ENCODE data around the gene C17orf113. TPM values are rescaled to one million over a fixed set of nuclear protein-coding genes. Genes with fewer than 3 reads are reported as not detected.
"Not testable (repeated sequence)": the region's sequence is repeated elsewhere in the genome, so short reads cannot be mapped to it uniquely, and the experiment has no call there.

The C17orf113 gene
- total RNA-seq, 1 experiment from 2014 or later: 0.18 TPM

- Histone ChIP-seq H3K36me3 (peaks cover 45% of the 10 kb centered on the region), H3K27me3 (replicated peaks) (no peaks in the 10 kb centered on the region), H3K27ac (peak overlapping the region; percentile 59; the same call in 1 of the 2 replicates), H3K9me3 (replicated peaks) (no peaks in the 10 kb centered on the region), H3K4me3 (no peak overlapping the region), H3K4me1 (replicated peaks) (peaks cover 29% of the 10 kb centered on the region)
- DNase-seq (ENCODE audit: low read depth in 1 of 2, low spot score in 2 of 2): no peak
These were observed 25.2 kb downstream of the C17orf113 start for GRCh38 chr17:42025191-42025579.

- DNase-seq (ENCODE audit: low read depth in 1 of 2, low spot score in 2 of 2): no peak
- no peaks in the 10 kb centered on the region for H3K27me3 ChIP-seq (replicated peaks)
- H3K4me3 ChIP-seq: no peak overlapping the region
- no peaks in the 10 kb centered on the region for H3K9me3 ChIP-seq (replicated peaks)
- peak overlapping the region; percentile 59 for H3K27ac ChIP-seq
- peaks cover 32% of the 10 kb centered on the region for H3K4me1 ChIP-seq (replicated peaks)
- H3K36me3 ChIP-seq: peaks cover 45% of the 10 kb centered on the region
These were observed 26.7 kb downstream of the C17orf113 start for GRCh38 chr17:42023524-42024349.

- Histone ChIP-seq H3K36me3 (peaks cover 48% of the 10 kb centered on the region), H3K4me3 (peak overlapping the region; percentile 66), H3K4me1 (replicated peaks) (peaks cover 40% of the 10 kb centered on the region)
- DNase-seq (ENCODE audit: low read depth in 1 of 2, low spot score in 2 of 2); H3K27ac ChIP-seq; H3K27me3 ChIP-seq (replicated peaks); H3K9me3 ChIP-seq (replicated peaks): not testable (repeated sequence)
These were observed 29.6 kb downstream of the C17orf113 start for GRCh38 chr17:42020845-42021244.

- H3K36me3 ChIP-seq: peaks cover 46% of the 10 kb centered on the region
- H3K9me3 ChIP-seq (replicated peaks): no peaks in the 10 kb centered on the region
- DNase-seq (ENCODE audit: low read depth in 1 of 2, low spot score in 2 of 2): peak; percentile 86 to 95
- H3K27me3 ChIP-seq (replicated peaks): no peaks in the 10 kb centered on the region
- H3K4me1 ChIP-seq (replicated peaks): peaks cover 31% of the 10 kb centered on the region
- peak within 1 kb of the TSS; percentile 36 for H3K27ac ChIP-seq
- H3K4me3 ChIP-seq: peak within 1 kb of the TSS; percentile 66
These were observed 30.6 kb downstream of the C17orf113 start, which contains the start of gene NKIRAS2 for GRCh38 chr17:42019509-42020404. TSS of gene NKIRAS2 (plus strand) at chr17:42020090. CDS start at chr17:42021578, 1,488 bp downstream.

- no peak overlapping the region for H3K27ac ChIP-seq
- H3K9me3 ChIP-seq (replicated peaks): no peaks in the 10 kb centered on the region
- peaks cover 23% of the 10 kb centered on the region for H3K4me1 ChIP-seq (replicated peaks)
- DNase-seq (ENCODE audit: low read depth in 1 of 2, low spot score in 2 of 2): no peak
- no peaks in the 10 kb centered on the region for H3K27me3 ChIP-seq (replicated peaks)
- H3K4me3 ChIP-seq: no peak overlapping the region
- H3K36me3 ChIP-seq: peaks cover 41% of the 10 kb centered on the region
These were observed 31.4 kb downstream of the C17orf113 start for GRCh38 chr17:42018988-42019387.

- peaks cover 34% of the 10 kb centered on the region for H3K36me3 ChIP-seq
- H3K27ac ChIP-seq: 0 out of 2 replicates have a peak overlapping the region, but pooled peaks have one; percentile 88
- H3K9me3 ChIP-seq (replicated peaks): no peaks in the 10 kb centered on the region
- DNase-seq (ENCODE audit: low read depth in 1 of 2, low spot score in 2 of 2): no peak
- no peaks in the 10 kb centered on the region for H3K27me3 ChIP-seq (replicated peaks)
- peaks cover 20% of the 10 kb centered on the region for H3K4me1 ChIP-seq (replicated peaks)
- peak overlapping the region; percentile 77 for H3K4me3 ChIP-seq
These were observed 32.1 kb downstream of the C17orf113 start for GRCh38 chr17:42018339-42018738.

- Histone ChIP-seq H3K27ac (peak overlapping the region; percentile 88), H3K36me3 (peaks cover 29% of the 10 kb centered on the region), H3K27me3 (replicated peaks) (no peaks in the 10 kb centered on the region), H3K4me3 (peak overlapping the region; percentile 77), H3K4me1 (replicated peaks) (peaks cover 20% of the 10 kb centered on the region), H3K9me3 (replicated peaks) (no peaks in the 10 kb centered on the region)
- no peak for DNase-seq (ENCODE audit: low read depth in 1 of 2, low spot score in 2 of 2)
These were observed 32.6 kb downstream of the C17orf113 start for GRCh38 chr17:42017866-42018200.

- H3K36me3 ChIP-seq: peaks cover 23% of the 10 kb centered on the region
- H3K27ac ChIP-seq: peak within 1 kb of the TSS; percentile 88
- DNase-seq (ENCODE audit: low read depth in 1 of 2, low spot score in 2 of 2): peak; percentile 92
- H3K9me3 ChIP-seq (replicated peaks): no peaks in the 10 kb centered on the region
- no peaks in the 10 kb centered on the region for H3K27me3 ChIP-seq (replicated peaks)
- H3K4me1 ChIP-seq (replicated peaks): peaks cover 20% of the 10 kb centered on the region
- peak within 1 kb of the TSS; percentile 77 for H3K4me3 ChIP-seq
These were observed 33.2 kb downstream of the C17orf113 start, which contains the start of gene DNAJC7 for GRCh38 chr17:42016941-42017865. TSS of gene DNAJC7 (minus strand) at chr17:42017439. CDS start at chr17:42017416, 23 bp downstream.

GRCh38 chr17:42016411-42016831, 34.0 kb downstream of the C17orf113 start:
- peaks cover 20% of the 10 kb centered on the region for H3K36me3 ChIP-seq
- no peaks in the 10 kb centered on the region for H3K27me3 ChIP-seq (replicated peaks)
- H3K9me3 ChIP-seq (replicated peaks): 0 out of 2 replicates have a peak, but pooled peaks cover 1% of the 10 kb centered on the region
- peak overlapping the region; percentile 88 for H3K27ac ChIP-seq
- DNase-seq (ENCODE audit: low read depth in 1 of 2, low spot score in 2 of 2): peak in 1 of 2 experiments; percentile 31
- H3K4me1 ChIP-seq (replicated peaks): peaks cover 22% of the 10 kb centered on the region
- peak overlapping the region; percentile 77 for H3K4me3 ChIP-seq

GRCh38 chr17:42013740-42014139, 36.7 kb downstream of the C17orf113 start:
- not testable (repeated sequence) for DNase-seq (ENCODE audit: low read depth in 1 of 2, low spot score in 2 of 2); H3K9me3 ChIP-seq (replicated peaks); H3K27me3 ChIP-seq (replicated peaks); H3K4me3 ChIP-seq; H3K27ac ChIP-seq
- Histone ChIP-seq H3K4me1 (replicated peaks) (peaks cover 17% of the 10 kb centered on the region), H3K36me3 (peaks cover 38% of the 10 kb centered on the region)

GRCh38 chr17:42012363-42012762, 38.0 kb downstream of the C17orf113 start:
- H3K4me3 ChIP-seq; DNase-seq (ENCODE audit: low read depth in 1 of 2, low spot score in 2 of 2); H3K27me3 ChIP-seq (replicated peaks); H3K9me3 ChIP-seq (replicated peaks); H3K27ac ChIP-seq: not testable (repeated sequence)
- Histone ChIP-seq H3K4me1 (replicated peaks) (peaks cover 14% of the 10 kb centered on the region), H3K36me3 (peaks cover 42% of the 10 kb centered on the region)

GRCh38 chr17:42010898-42011516, 39.4 kb downstream of the C17orf113 start:
- Histone ChIP-seq H3K27me3 (replicated peaks) (no peaks in the 10 kb centered on the region), H3K4me1 (replicated peaks) (peaks cover 12% of the 10 kb centered on the region), H3K4me3 (no peak overlapping the region), H3K27ac (peak overlapping the region; percentile 42; the same call in 1 of the 2 replicates), H3K36me3 (peaks cover 36% of the 10 kb centered on the region), H3K9me3 (replicated peaks) (0 out of 2 replicates have a peak, but pooled peaks cover 2% of the 10 kb centered on the region)
- DNase-seq (ENCODE audit: low read depth in 1 of 2, low spot score in 2 of 2): no peak

Measured in SJSA1 (cell line).